H9 (cell line): ENCODE results near the gene TRIM32. TPM values are rescaled to one million over a fixed set of nuclear protein-coding genes. Genes with fewer than 3 reads are reported as not detected.

ENCODE experiments used
- DNase-seq: peaks from one replicate; pipeline ENCODE4 v3.0.0-alpha.2; 2017
- H2AFZ ChIP-seq: one replicate; pipeline ENCODE4 v1.6.1; 2013; ENCODE audit warnings: mild to moderate bottlenecking, low read length, control low read depth, moderate library complexity
- H2AK5ac ChIP-seq: 2 replicates; pipeline ENCODE4 v1.6.1; 2013; ENCODE audit warnings: low read length, control low read depth, mixed read lengths; ENCODE audit not compliant: insufficient read length
- H2BK120ac ChIP-seq: one replicate; pipeline ENCODE4 v1.6.1; 2013; ENCODE audit warnings: low read depth, mild to moderate bottlenecking, low read length, control low read depth, inconsistent platforms; ENCODE audit not compliant: poor library complexity, severe bottlenecking
- H2BK12ac ChIP-seq: 2 replicates; pipeline ENCODE4 v1.6.1; 2013; ENCODE audit warnings: low read length, control low read depth, mixed read lengths, low read depth; ENCODE audit not compliant: insufficient read length
- H2BK15ac ChIP-seq: 2 replicates; pipeline ENCODE4 v1.6.1; 2013; ENCODE audit warnings: low read depth, low read length, control low read depth
- H2BK20ac ChIP-seq: one replicate; pipeline ENCODE4 v1.6.1; 2013; ENCODE audit warnings: low read depth, mild to moderate bottlenecking, low read length, control low read depth, inconsistent platforms; ENCODE audit not compliant: poor library complexity, severe bottlenecking
- H2BK5ac ChIP-seq: 2 replicates; pipeline ENCODE4 v1.6.1; 2013; ENCODE audit warnings: low read length, control low read depth, mixed read lengths; ENCODE audit not compliant: insufficient read length
- H3K14ac ChIP-seq: 2 replicates; pipeline ENCODE4 v1.6.1; 2013; ENCODE audit warnings: low read length, control low read depth; ENCODE audit not compliant: insufficient read depth
- H3K18ac ChIP-seq: 2 replicates; pipeline ENCODE4 v1.6.1; 2013; ENCODE audit warnings: low read depth, mild to moderate bottlenecking, mixed read lengths, low read length, control low read depth; ENCODE audit not compliant: insufficient read length
- H3K23ac ChIP-seq: 2 replicates; pipeline ENCODE4 v1.6.1; 2013; ENCODE audit warnings: low read length, control low read depth, mixed read lengths, low read depth; ENCODE audit not compliant: insufficient read length
- H3K23me2 ChIP-seq: 2 replicates; pipeline ENCODE4 v1.6.1; 2013; ENCODE audit warnings: low read depth, mild to moderate bottlenecking, mixed read lengths, low read length, control low read depth; ENCODE audit not compliant: insufficient read length, poor library complexity, severe bottlenecking
- H3K27ac ChIP-seq: 2 replicates; pipeline ENCODE4 v1.5.1; 2013; ENCODE audit warnings: low read length, control low read depth, mixed read lengths, low read depth; ENCODE audit not compliant: insufficient read length
- H3K27me3 ChIP-seq: 2 replicates; pipeline ENCODE4 v1.6.1; 2013; ENCODE audit warnings: low read length, control low read depth, inconsistent platforms; ENCODE audit not compliant: insufficient read depth
- H3K4ac ChIP-seq: 2 replicates; pipeline ENCODE4 v1.6.1; 2013; ENCODE audit warnings: low read depth, mild to moderate bottlenecking, control low read depth, inconsistent platforms, low read length, moderate library complexity
- H3K4me1 ChIP-seq: 2 replicates; pipeline ENCODE4 v1.6.1; 2013; ENCODE audit warnings: low read length, control low read depth, inconsistent platforms; ENCODE audit not compliant: insufficient read depth
- H3K4me2 ChIP-seq: 2 replicates; pipeline ENCODE4 v1.6.1; 2013; ENCODE audit warnings: low read length, control low read depth, mixed read lengths; ENCODE audit not compliant: insufficient read length, insufficient read depth
- H3K56ac ChIP-seq: 2 replicates; pipeline ENCODE4 v1.6.1; 2013; ENCODE audit warnings: low read depth, mild to moderate bottlenecking, mixed read lengths, low read length, control low read depth; ENCODE audit not compliant: insufficient read length
- H3K79me1 ChIP-seq: 2 replicates; pipeline ENCODE4 v1.6.1; 2013; ENCODE audit warnings: low read depth, mild to moderate bottlenecking, moderate library complexity, low read length, control low read depth, inconsistent platforms; ENCODE audit not compliant: insufficient read depth, poor library complexity, severe bottlenecking
- H3K79me2 ChIP-seq: 2 replicates; pipeline ENCODE4 v1.6.1; 2013; ENCODE audit warnings: low read length, control low read depth, inconsistent platforms; ENCODE audit not compliant: insufficient read depth
- H3K9ac ChIP-seq: 2 replicates; pipeline ENCODE4 v1.6.1; 2013; ENCODE audit warnings: low read length, control low read depth, mixed read lengths; ENCODE audit not compliant: insufficient read length; ENCODE audit errors: extremely low read depth
- H3K9me3 ChIP-seq: one replicate; pipeline ENCODE4 v1.6.1; 2013; ENCODE audit warnings: low read depth, low read length, inconsistent platforms; ENCODE audit not compliant: control insufficient read depth
- H3T11ph ChIP-seq: one replicate; pipeline ENCODE4 v1.6.1; 2013; ENCODE audit warnings: mild to moderate bottlenecking, low read length, control low read depth, inconsistent platforms
- H4K20me1 ChIP-seq: one replicate; pipeline ENCODE4 v1.6.1; 2013; ENCODE audit not compliant: control insufficient read depth, insufficient read length, insufficient read depth
- H4K5ac ChIP-seq: 2 replicates; pipeline ENCODE4 v1.6.1; 2013; ENCODE audit warnings: low read depth, mild to moderate bottlenecking, mixed read lengths, low read length, control low read depth; ENCODE audit not compliant: insufficient read length
- H4K8ac ChIP-seq: replicated peaks from 2 replicates; pipeline ENCODE4 v1.6.1; 2013; ENCODE audit warnings: low read length, control low read depth, mixed read lengths, low read depth; ENCODE audit not compliant: insufficient read length
- H4K91ac ChIP-seq: 2 replicates; pipeline ENCODE4 v1.6.1; 2013; ENCODE audit warnings: low read depth, mild to moderate bottlenecking, moderate library complexity, mixed read lengths, low read length, control low read depth; ENCODE audit not compliant: insufficient read length
- H3K27ac Mint-ChIP-seq, 3 experiments: 2 replicates in 2 of 3; 3 replicates in 1 of 3; pipeline ENCODE4 v1.8.0; 2020 to 2021; ENCODE audit warnings: mixed read lengths in 3 of 3, mild to moderate bottlenecking in 1 of 3, moderate library complexity in 1 of 3
- H3K27me3 Mint-ChIP-seq: 2 replicates; pipeline ENCODE4 v1.8.0; 2021; ENCODE audit warnings: low read depth, mild to moderate bottlenecking, moderate library complexity, mixed read lengths
- H3K36me3 Mint-ChIP-seq, 3 experiments: 2 replicates in 2 of 3; 3 replicates in 1 of 3; pipeline ENCODE4 v1.8.0; 2020 to 2021; ENCODE audit warnings: low read depth in 3 of 3, mixed read lengths in 3 of 3; ENCODE audit not compliant: insufficient read depth in 1 of 3
- H3K4me1 Mint-ChIP-seq, 2 experiments: 2 replicates each; pipeline ENCODE4 v1.8.0; 2020; ENCODE audit warnings: mixed read lengths in 2 of 2
- H3K4me3 Mint-ChIP-seq, 2 experiments: 2 replicates in 1 of 2; 3 replicates in 1 of 2; pipeline ENCODE4 v1.8.0; 2020 to 2021; ENCODE audit warnings: mild to moderate bottlenecking in 2 of 2, mixed read lengths in 2 of 2, moderate library complexity in 1 of 2
- H3K9me3 Mint-ChIP-seq, 2 experiments: 2 replicates in 1 of 2; 3 replicates in 1 of 2; pipeline ENCODE4 v1.8.0; 2020; ENCODE audit warnings: mild to moderate bottlenecking in 2 of 2, mixed read lengths in 2 of 2, moderate library complexity in 1 of 2
- WGBS: extraction: QIAGEN DNeasy Blood & Tissue Kit; methylation state at CpG from one replicate; pipeline ENCODE4 v1.1.7; 2013; ENCODE audit warnings: missing lambda C conversion rate, low lambda C conversion rate, mixed read lengths; ENCODE audit not compliant: insufficient read length; ENCODE audit errors: extremely low coverage; 5-methylcytosine and 5-hydroxymethylcytosine counted together
- total RNA-seq: library from RNA; stranded (reverse); gene quantifications from 2 replicates; pipeline ENCODE4 v1.2.1, GENCODE V29; 2021
- TF ChIP-seq, protein P1 (sequence below): fragments of 200-600 bp; sonication (generic); conservative IDR thresholded peaks from 3 replicates; pipeline ENCODE4 v1.8.0; 2021; ENCODE audit warnings: antibody characterized with exemption, mild to moderate bottlenecking

The TRIM32 gene
- total RNA-seq, 1 experiment from 2014 or later: 12.9 TPM

DNA sequence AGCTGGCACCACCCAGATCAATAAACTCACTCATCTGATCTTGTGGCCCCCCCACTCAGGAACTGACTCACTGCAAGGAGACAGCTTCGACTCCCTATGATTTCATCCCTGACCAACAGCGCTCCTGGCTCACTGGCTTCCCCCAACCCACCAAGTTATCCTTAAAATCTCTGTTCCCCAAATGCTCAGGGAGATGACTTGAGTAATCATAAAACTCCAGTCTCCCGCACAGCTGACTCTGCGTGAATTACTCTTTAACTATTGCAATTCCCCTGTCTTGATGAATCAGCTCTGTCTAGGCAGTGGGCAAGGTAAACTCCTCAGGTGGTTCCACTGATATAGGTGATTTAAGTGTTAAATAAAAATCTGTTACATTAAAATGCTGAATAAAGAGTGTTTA is 1.9 kb upstream of the TRIM32 start:
- H4K20me1 ChIP-seq: no peaks in the 10 kb centered on the region
- H3K4me1 ChIP-seq: no peaks in the 10 kb centered on the region; the same call in 1 of the 2 replicates
- peaks cover 11 to 15% of the 10 kb centered on the region in 2 experiments for H3K9me3 Mint-ChIP-seq
- H3K23me2 ChIP-seq: peaks cover 8% of the 10 kb centered on the region
- no peak overlapping the region for H3K9ac ChIP-seq
- H3K36me3 Mint-ChIP-seq: peaks cover 11 to 21% (median 20%) of the 10 kb centered on the region in 3 experiments
- no CpG with 5 or more reads among the region's 4 CpGs for WGBS
- no peak overlapping the region for H4K91ac ChIP-seq
- H3K4me2 ChIP-seq: no peak overlapping the region
- H3K27ac ChIP-seq: no peak overlapping the region
- H3K27me3 Mint-ChIP-seq: peaks cover 4% of the 10 kb centered on the region
- H3K18ac ChIP-seq: no peak overlapping the region
- no peaks in the 10 kb centered on the region for H3K79me1 ChIP-seq
- H2AFZ ChIP-seq: no peak overlapping the region
- no peak overlapping the region for H3K4me3 Mint-ChIP-seq
- H2BK5ac ChIP-seq: no peak overlapping the region
- no peak overlapping the region for H4K8ac ChIP-seq
- peaks cover 7% of the 10 kb centered on the region for H3K9me3 ChIP-seq
- H2BK15ac ChIP-seq: no peak overlapping the region
- no peak overlapping the region for H4K5ac ChIP-seq
- H3K79me2 ChIP-seq: no peaks in the 10 kb centered on the region
- H2BK12ac ChIP-seq: no peak overlapping the region
- H3K27me3 ChIP-seq: no peaks in the 10 kb centered on the region; the same call in 1 of the 2 replicates
- H2BK120ac ChIP-seq: no peak overlapping the region
- no peak overlapping the region for H3K14ac ChIP-seq
- TF ChIP-seq, protein P1, sequence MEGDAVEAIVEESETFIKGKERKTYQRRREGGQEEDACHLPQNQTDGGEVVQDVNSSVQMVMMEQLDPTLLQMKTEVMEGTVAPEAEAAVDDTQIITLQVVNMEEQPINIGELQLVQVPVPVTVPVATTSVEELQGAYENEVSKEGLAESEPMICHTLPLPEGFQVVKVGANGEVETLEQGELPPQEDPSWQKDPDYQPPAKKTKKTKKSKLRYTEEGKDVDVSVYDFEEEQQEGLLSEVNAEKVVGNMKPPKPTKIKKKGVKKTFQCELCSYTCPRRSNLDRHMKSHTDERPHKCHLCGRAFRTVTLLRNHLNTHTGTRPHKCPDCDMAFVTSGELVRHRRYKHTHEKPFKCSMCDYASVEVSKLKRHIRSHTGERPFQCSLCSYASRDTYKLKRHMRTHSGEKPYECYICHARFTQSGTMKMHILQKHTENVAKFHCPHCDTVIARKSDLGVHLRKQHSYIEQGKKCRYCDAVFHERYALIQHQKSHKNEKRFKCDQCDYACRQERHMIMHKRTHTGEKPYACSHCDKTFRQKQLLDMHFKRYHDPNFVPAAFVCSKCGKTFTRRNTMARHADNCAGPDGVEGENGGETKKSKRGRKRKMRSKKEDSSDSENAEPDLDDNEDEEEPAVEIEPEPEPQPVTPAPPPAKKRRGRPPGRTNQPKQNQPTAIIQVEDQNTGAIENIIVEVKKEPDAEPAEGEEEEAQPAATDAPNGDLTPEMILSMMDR: no peak
- no peak overlapping the region for H3K4ac ChIP-seq
- H3K56ac ChIP-seq: no peak overlapping the region
- peaks cover 31 to 33% of the 10 kb centered on the region in 2 experiments for H3K4me1 Mint-ChIP-seq
- H2AK5ac ChIP-seq: no peak overlapping the region
- no peak for DNase-seq
- no peak overlapping the region for H3K27ac Mint-ChIP-seq
- H3K23ac ChIP-seq: no peak overlapping the region
- no peak overlapping the region for H2BK20ac ChIP-seq
- no peak overlapping the region for H3T11ph ChIP-seq
